Adrenal gland (tissue), 5 donors: Measurements from ENCODE around the gene NSMCE1.

Experiments used
- CTCF ChIP-seq, 6 experiments: fragments of 450-650 bp in 4 of 6; fragments of 200-600 bp in 2 of 6; sonication (generic) in 1 of 6; IDR thresholded peaks; 1 replicate in 5 of 6; 2 replicates in 1 of 6; pipeline versions ENCODE4 v1.5.1 to v1.8.0; 2016 to 2021; ENCODE audit warnings: antibody characterized with exemption in 6 of 6, mild to moderate bottlenecking in 2 of 6, moderate library complexity in 1 of 6
- POLR2A ChIP-seq, 2 donors: fragments of 450-650 bp; IDR thresholded peaks; one replicate each; pipeline ENCODE4 v1.6.1; 2017; ENCODE audit warnings: antibody characterized with exemption in 2 of 2, mild to moderate bottlenecking in 2 of 2, moderate library complexity in 1 of 2
- donor health status: DM: no; HTN: no; CAD: no.

DNA sequence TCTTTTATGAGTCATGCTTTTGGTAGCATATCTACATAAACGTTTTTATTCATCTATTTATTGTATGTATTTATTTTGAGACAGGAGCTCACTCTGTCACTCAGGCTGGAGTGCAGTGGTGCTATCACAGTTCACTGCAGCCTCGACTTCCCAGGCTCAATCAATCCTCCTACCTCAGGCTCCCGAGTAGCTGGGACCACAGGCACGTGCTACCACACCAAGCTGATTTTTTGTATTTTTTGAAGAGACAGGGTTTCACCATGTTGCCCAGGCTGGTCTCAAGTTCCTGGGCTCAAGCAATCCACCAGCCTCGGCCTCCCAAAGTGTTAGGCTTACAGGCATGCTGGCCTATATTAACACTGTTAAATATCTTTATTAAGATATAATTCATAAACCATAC lies 24.8 kb upstream of the NSMCE1 start:
- no peak for TF ChIP-seq CTCF (IDR thresholded peaks at IDR 0.05)
- TF ChIP-seq POLR2A (IDR thresholded peaks at IDR 0.05), result no peak
